SK-N-SH treated with all-trans-retinoic acid at 6 μM for 48 hours (cell line): Measurements from ENCODE around the gene CENPE.

Experiments used
- ARNTL ChIP-seq: fragments of 450-650 bp; formaldehyde crosslinking; IDR thresholded peaks from 2 replicates; pipeline ENCODE4 v1.5.0; 2020; ENCODE audit warnings: low read depth, mild to moderate bottlenecking, moderate library complexity, borderline replicate concordance
- CREB5 ChIP-seq: fragments of 250-450 bp; sonication (Bioruptor Pico); IDR thresholded peaks from 2 replicates; pipeline ENCODE4 v1.5.1; 2020; ENCODE audit warnings: low read depth, mild to moderate bottlenecking, moderate library complexity
- ISL1 ChIP-seq: fragments of 250-450 bp; sonication (Bioruptor Pico); IDR thresholded peaks from 2 replicates; pipeline ENCODE4 v2.1.2; 2022; ENCODE audit warnings: mild to moderate bottlenecking, moderate library complexity
- OSR1 ChIP-seq: fragments of 250-450 bp; sonication (Bioruptor Pico); IDR thresholded peaks from 2 replicates; pipeline ENCODE4 v1.8.0; 2022; ENCODE audit warnings: moderate library complexity, mild to moderate bottlenecking, inconsistent platforms
- PATZ1 ChIP-seq: fragments of 250-450 bp; sonication (Bioruptor Pico); IDR thresholded peaks from 2 replicates; pipeline ENCODE4 v1.8.0; 2020; ENCODE audit warnings: mild to moderate bottlenecking, moderate library complexity, borderline replicate concordance
- PPARA ChIP-seq: fragments of 250-450 bp; sonication (Bioruptor Pico); IDR thresholded peaks from 2 replicates; pipeline ENCODE4 v1.5.0; 2020; ENCODE audit warnings: mild to moderate bottlenecking, borderline replicate concordance
- RARB ChIP-seq: fragments of 250-450 bp; sonication (Bioruptor Pico); IDR thresholded peaks from 2 replicates; pipeline ENCODE4 v1.8.0; 2021; ENCODE audit warnings: mild to moderate bottlenecking, moderate library complexity
- TCF4 ChIP-seq: fragments of 250-450 bp; sonication (Bioruptor Pico); IDR thresholded peaks from 2 replicates; pipeline ENCODE4 v1.8.0; 2021; ENCODE audit warnings: mild to moderate bottlenecking, moderate library complexity, borderline replicate concordance
- ZC3H10 ChIP-seq: fragments of 250-450 bp; sonication (Bioruptor Pico); IDR thresholded peaks from 2 replicates; pipeline ENCODE4 v1.5.1; 2021; ENCODE audit warnings: mild to moderate bottlenecking, moderate library complexity
- ZFP30 ChIP-seq: fragments of 450-650 bp; formaldehyde crosslinking; IDR thresholded peaks from 2 replicates; pipeline ENCODE4 v1.5.0; 2022; ENCODE audit warnings: mild to moderate bottlenecking, moderate library complexity
- ZNF8 ChIP-seq: fragments of 450-650 bp; formaldehyde crosslinking; IDR thresholded peaks from 2 replicates; pipeline ENCODE4 v1.5.0; 2020; ENCODE audit warnings: mild to moderate bottlenecking, moderate library complexity

GRCh38 chr4:103150677-103151076, 47.5 kb downstream of the CENPE start:
- TF ChIP-seq CREB5 (CRISPR knock-in tag) (no peak), ZFP30 (CRISPR knock-in tag) (no peak), ISL1 (CRISPR knock-in tag) (no peak), PATZ1 (no peak), OSR1 (CRISPR knock-in tag) (no peak), PPARA (CRISPR knock-in tag) (no peak), TCF4 (CRISPR knock-in tag) (no peak), ARNTL (no peak), ZNF8 (CRISPR knock-in tag) (no peak), RARB (CRISPR knock-in tag) (no peak), ZC3H10 (CRISPR knock-in tag) (no peak)
